HG03442 (cell line): ENCODE data around the gene PYHIN1.

Experiments
- ATAC-seq: cut with Tn5 transposase; IDR thresholded peaks from one replicate; pipeline ENCODE4 v1.9.1; 2021; ENCODE audit warnings: mild to moderate bottlenecking, moderate library complexity; ENCODE audit not compliant: unreplicated experiment

The PYHIN1 gene

DNA sequence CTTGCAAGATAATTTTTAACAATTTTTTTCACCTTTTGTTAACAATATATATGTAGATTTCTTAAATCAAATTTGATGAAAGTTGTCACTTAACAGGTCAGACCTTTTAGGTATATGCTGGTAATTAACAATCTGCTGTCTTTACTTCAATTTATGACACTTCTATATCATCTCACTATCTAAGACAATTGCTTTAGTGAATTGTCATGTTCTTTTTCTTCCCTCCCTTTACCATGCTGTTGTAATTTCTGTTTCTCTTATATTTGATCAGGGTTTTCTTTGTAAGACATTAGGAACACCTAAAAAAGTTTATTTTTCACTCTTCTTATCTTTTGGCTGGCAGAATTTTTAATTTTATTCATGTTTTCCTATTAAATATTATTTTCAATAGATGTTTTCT, 80.4 kb downstream of the PYHIN1 start:
- ATAC-seq, result no peak

GRCh38 chr1:159012495-159012894, 81.1 kb downstream of the PYHIN1 start:
- no peak for ATAC-seq

DNA sequence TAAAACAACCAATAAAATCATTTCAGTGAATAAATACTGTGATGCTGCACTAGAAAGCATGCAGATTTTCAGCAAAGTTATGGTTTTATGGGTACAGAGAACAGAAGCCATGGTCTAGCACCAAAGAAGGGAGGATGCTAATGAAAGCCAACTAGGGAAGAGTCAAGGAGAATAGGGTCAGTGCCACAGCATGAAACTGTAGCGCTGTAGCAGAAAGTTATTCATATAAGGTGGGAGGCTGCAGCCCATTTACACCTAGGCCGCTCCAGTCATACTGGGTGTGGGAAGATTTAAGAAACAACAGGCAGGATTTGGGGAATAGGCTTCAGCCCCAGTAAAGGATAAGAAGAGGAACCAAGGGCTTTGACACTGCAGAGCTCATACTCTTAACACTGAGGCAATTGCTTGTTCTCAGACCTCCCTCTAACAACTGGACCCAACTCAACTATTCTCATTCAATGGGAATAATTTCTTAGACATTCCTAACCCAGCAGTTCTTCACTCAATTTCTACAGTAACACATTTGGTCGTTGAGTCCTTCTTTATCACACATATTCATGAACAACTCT, 82.7 kb downstream of the PYHIN1 start:
- ATAC-seq, result no peak

DNA sequence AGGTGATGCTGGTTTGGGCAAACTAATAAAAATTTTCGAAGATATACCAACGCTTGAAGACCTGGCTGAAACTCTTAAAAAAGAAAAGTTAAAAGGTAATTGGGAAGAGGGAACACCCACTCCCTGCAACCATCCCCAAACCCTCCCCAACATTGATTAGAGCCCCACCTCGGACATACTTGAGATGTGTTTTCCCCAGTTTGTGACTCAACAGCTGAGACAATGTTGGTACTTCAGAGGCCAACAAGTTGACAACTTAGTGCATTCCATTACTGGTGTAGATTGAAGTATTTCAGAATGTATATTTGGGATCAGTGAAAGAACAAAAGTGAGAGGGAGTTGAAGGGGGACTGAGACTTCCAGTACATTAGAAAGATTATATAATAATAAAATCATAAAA, 83.5 kb downstream of the PYHIN1 start:
- ATAC-seq, result no peak

DNA sequence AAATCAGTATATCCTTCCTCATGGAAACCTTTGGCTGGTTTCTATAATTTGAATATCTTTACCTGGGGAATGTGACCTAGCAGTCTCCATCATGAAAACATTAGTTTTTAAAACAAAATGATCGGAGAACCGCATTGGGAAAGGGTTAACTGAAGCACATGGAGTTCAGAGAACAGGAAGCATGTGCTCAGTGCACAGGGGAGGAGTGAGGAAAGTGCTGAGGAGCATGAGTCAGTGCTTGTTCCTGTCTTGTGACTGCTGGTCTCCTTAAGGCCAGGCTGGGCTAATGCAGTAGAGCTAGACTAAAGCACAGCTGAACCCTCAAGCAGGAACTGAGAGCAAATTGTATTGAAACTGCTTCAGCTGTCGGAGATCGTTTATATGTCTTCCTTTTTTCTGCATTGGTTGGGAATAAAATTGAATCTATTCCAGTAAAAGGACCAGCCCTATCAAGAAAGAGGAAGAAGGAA, 84.1 kb downstream of the PYHIN1 start:
- ATAC-seq, result peak; percentile 96

DNA sequence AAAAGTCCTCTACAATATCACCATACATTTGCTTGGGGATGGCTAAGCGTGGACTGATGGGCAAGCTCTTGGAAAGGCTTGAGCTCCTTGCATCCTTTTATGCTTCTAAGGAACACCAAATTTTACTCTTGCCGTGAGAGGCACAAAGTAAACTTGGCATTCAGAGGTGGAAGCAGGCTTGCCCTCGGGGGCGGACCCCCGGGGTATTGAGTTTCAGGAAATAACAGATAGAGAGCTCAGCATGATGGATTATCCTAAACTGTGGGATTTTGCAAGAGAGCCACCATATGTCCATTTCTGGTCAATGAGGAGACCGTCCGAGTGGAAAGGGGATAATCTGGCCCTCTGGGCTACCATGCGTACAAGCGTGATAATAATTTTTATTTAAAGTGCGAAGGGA, 92.4 kb downstream of the PYHIN1 start:
- no peak for ATAC-seq

DNA sequence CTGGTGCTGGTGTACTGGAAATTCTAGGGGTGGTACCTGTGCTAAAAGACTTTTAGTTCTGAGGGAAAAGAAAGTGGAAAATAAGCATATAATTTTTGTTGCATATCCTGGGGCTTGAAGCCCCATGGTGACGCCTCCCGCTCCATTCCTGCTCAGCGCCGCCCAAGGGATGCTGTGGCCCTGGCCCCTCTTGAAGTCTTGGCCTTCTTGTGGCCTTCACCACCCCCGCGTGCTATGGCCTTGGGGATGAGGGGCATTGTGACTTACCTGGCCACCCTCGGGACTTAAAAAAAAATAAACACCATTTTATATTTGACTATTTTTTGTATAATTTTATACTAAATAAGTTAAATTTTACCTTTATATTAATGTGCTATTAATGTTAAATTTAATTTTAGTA, 93.7 kb downstream of the PYHIN1 start:
- no peak for ATAC-seq
